Esophagus muscularis mucosa (tissue), 3 donors: ENCODE data around the gene TGM5.

Experiments used
- POLR2A ChIP-seq: fragments of 450-650 bp; IDR thresholded peaks from one replicate; pipeline ENCODE4 v1.6.1; 2017; ENCODE audit warnings: antibody characterized with exemption, moderate library complexity, mild to moderate bottlenecking, low read depth
- TF ChIP-seq, protein P1 (sequence below), 3 experiments: fragments of 200-600 bp in 2 of 3; fragments of 450-650 bp in 1 of 3; sonication (generic) in 2 of 3; IDR thresholded peaks; one replicate each; pipeline ENCODE4 v1.5.1; 2017 to 2019; ENCODE audit warnings: antibody characterized with exemption in 3 of 3, mild to moderate bottlenecking in 2 of 3, moderate library complexity in 1 of 3

DNA sequence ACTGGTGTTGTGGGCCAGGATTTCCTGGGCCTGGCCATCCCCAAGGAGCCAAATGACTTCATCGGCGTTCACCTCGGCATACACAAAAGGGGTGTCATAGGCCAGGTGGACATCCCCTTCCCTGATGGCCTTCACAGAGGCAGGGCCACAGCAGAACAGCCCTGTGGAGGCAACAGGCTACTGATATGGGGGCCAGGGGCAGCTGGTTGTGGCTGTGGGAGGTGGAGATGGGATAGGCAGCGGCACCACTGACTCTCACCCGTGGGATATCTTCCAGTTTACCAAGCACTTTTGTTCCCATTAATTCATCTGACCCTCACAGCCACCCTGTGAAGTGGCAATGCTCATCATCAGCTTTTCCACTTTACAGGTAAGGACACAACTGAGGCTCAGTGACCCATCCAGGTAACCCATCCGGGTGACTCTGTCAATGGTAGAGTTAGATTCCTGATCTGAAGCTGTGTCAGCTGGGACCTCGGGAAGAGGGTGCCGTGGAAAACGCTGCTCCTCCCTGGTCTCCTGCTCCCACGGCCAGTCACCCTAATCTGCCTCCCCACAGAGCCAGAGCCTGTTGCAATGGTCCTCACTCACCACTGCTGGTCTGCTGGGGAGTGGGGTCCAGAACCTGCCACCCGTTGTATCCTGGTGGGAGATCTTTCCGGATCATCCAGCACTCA lies 15.3 kb upstream of the TGM5 start:
- TF ChIP-seq, protein P1, sequence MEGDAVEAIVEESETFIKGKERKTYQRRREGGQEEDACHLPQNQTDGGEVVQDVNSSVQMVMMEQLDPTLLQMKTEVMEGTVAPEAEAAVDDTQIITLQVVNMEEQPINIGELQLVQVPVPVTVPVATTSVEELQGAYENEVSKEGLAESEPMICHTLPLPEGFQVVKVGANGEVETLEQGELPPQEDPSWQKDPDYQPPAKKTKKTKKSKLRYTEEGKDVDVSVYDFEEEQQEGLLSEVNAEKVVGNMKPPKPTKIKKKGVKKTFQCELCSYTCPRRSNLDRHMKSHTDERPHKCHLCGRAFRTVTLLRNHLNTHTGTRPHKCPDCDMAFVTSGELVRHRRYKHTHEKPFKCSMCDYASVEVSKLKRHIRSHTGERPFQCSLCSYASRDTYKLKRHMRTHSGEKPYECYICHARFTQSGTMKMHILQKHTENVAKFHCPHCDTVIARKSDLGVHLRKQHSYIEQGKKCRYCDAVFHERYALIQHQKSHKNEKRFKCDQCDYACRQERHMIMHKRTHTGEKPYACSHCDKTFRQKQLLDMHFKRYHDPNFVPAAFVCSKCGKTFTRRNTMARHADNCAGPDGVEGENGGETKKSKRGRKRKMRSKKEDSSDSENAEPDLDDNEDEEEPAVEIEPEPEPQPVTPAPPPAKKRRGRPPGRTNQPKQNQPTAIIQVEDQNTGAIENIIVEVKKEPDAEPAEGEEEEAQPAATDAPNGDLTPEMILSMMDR (IDR thresholded peaks at IDR 0.05) = no peak
- TF ChIP-seq POLR2A = no peak
